ENCODE measurements around the gene ABCA2. TPM values are rescaled to one million over a fixed set of nuclear protein-coding genes. Genes with fewer than 3 reads are reported as not detected.

ABCA2 gene
- total RNA-seq, 1 donor from 2014 or later = 12.8 TPM

Other genes with a start within 250 kb of the ABCA2 start
- 84.2 and 107 TPM in 2 replicates for gene TMEM141, start 236.9 kb downstream of the ABCA2 start, total RNA-seq
- gene CCDC183, start 231.9 kb downstream of the ABCA2 start, total RNA-seq = under 0.01 TPM in 1 of 2 replicates, not detected in the other
- gene RABL6, start 220.3 kb downstream of the ABCA2 start, total RNA-seq = 93.4 and 94.1 TPM in 2 replicates
- 1.4 TPM in 1 of 2 replicates, not detected in the other for gene AJM1, start 185.8 kb downstream of the ABCA2 start, total RNA-seq
- gene PHPT1, start 178.8 kb downstream of the ABCA2 start, total RNA-seq = 116 and 117 TPM in 2 replicates
- 0.71 and 1.4 TPM in 2 replicates for gene MAMDC4, start 175.9 kb downstream of the ABCA2 start, total RNA-seq
- 389 and 408 TPM in 2 replicates for gene EDF1, start 161.9 kb downstream of the ABCA2 start, total RNA-seq
- gene TRAF2, start 141.7 kb downstream of the ABCA2 start, total RNA-seq = 10.3 and 13.5 TPM in 2 replicates
- 150 and 202 TPM in 2 replicates for gene FBXW5, start 83.5 kb downstream of the ABCA2 start, total RNA-seq
- not detected in 2 replicates for gene C8G, start 83.0 kb downstream of the ABCA2 start, total RNA-seq
- not detected in 2 replicates for gene LCN12, start 76.0 kb downstream of the ABCA2 start, total RNA-seq
- gene PTGDS, start 50.7 kb downstream of the ABCA2 start, total RNA-seq = 16.1 and 28.3 TPM in 2 replicates
- 0.29 and 0.35 TPM in 2 replicates for gene LCNL1, start 45.2 kb downstream of the ABCA2 start, total RNA-seq
- 38.8 and 45.3 TPM in 2 replicates for gene PAXX, start 35.8 kb downstream of the ABCA2 start, total RNA-seq
- 21.6 and 29.6 TPM in 2 replicates for gene CLIC3, start 31.7 kb downstream of the ABCA2 start, total RNA-seq
- not detected in 2 replicates for gene FUT7, start 3.9 kb upstream of the ABCA2 start, total RNA-seq
- 24.2 and 27.3 TPM in 2 replicates for gene NPDC1, start 17.9 kb upstream of the ABCA2 start, total RNA-seq
- 0.58 TPM in 1 of 2 replicates, not detected in the other for gene ENTPD2, start 25.8 kb upstream of the ABCA2 start, total RNA-seq
- 17.3 and 17.5 TPM in 2 replicates for gene SAPCD2, start 42.3 kb upstream of the ABCA2 start, total RNA-seq
- gene UAP1L1, start 49.3 kb upstream of the ABCA2 start, total RNA-seq = 4.6 and 5.5 TPM in 2 replicates
- gene MAN1B1, start 58.7 kb upstream of the ABCA2 start, total RNA-seq = 122 and 133 TPM in 2 replicates
- 62.6 and 81.0 TPM in 2 replicates for gene DPP7, start 86.5 kb upstream of the ABCA2 start, total RNA-seq
- gene GRIN1, start 110.9 kb upstream of the ABCA2 start, total RNA-seq = not detected in 2 replicates
- gene LRRC26, start 141.8 kb upstream of the ABCA2 start, total RNA-seq = not detected in 2 replicates
- not detected in 2 replicates for gene TMEM210, start 143.8 kb upstream of the ABCA2 start, total RNA-seq
- gene ANAPC2, start 160.3 kb upstream of the ABCA2 start, total RNA-seq = 10.7 and 16.3 TPM in 2 replicates
- 69.1 and 154 TPM in 2 replicates for gene SSNA1, start 160.4 kb upstream of the ABCA2 start, total RNA-seq
- gene TPRN, start 172.5 kb upstream of the ABCA2 start, total RNA-seq = 9.2 and 14.7 TPM in 2 replicates
- 36.5 and 50.7 TPM in 2 replicates for gene TMEM203, start 177.4 kb upstream of the ABCA2 start, total RNA-seq
- 12.4 and 19.0 TPM in 2 replicates for gene NDOR1, start 177.5 kb upstream of the ABCA2 start, total RNA-seq
- not detected in 2 replicates for gene RNF208, start 194.0 kb upstream of the ABCA2 start, total RNA-seq
- gene CYSRT1, start 196.9 kb upstream of the ABCA2 start, total RNA-seq = 2.3 and 2.8 TPM in 2 replicates
- not detected in 2 replicates for gene RNF224, start 199.3 kb upstream of the ABCA2 start, total RNA-seq
- gene SLC34A3, start 202.7 kb upstream of the ABCA2 start, total RNA-seq = not detected in 2 replicates
- gene TUBB4B, start 213.1 kb upstream of the ABCA2 start, total RNA-seq = 798 and 901 TPM in 2 replicates
- not detected in 2 replicates for gene STPG3, start 223.0 kb upstream of the ABCA2 start, total RNA-seq
- 55.5 and 60.5 TPM in 2 replicates for gene NELFB, start 227.1 kb upstream of the ABCA2 start, total RNA-seq
- 51.3 and 58.7 TPM in 2 replicates for gene TOR4A, start 249.5 kb upstream of the ABCA2 start, total RNA-seq